OCI-M2 (cell line): ENCODE results near the gene CCR7.
"Not testable (repeated sequence)": the region's sequence is repeated elsewhere in the genome, so short reads cannot be mapped to it uniquely, and the experiment has no call there.

Experiments used
- DNase-seq: peaks from one replicate; lab custom pipeline; 2025; ENCODE audit not compliant: unreplicated experiment; lab: John Stamatoyannopoulos, UW

Gene CCR7

DNA sequence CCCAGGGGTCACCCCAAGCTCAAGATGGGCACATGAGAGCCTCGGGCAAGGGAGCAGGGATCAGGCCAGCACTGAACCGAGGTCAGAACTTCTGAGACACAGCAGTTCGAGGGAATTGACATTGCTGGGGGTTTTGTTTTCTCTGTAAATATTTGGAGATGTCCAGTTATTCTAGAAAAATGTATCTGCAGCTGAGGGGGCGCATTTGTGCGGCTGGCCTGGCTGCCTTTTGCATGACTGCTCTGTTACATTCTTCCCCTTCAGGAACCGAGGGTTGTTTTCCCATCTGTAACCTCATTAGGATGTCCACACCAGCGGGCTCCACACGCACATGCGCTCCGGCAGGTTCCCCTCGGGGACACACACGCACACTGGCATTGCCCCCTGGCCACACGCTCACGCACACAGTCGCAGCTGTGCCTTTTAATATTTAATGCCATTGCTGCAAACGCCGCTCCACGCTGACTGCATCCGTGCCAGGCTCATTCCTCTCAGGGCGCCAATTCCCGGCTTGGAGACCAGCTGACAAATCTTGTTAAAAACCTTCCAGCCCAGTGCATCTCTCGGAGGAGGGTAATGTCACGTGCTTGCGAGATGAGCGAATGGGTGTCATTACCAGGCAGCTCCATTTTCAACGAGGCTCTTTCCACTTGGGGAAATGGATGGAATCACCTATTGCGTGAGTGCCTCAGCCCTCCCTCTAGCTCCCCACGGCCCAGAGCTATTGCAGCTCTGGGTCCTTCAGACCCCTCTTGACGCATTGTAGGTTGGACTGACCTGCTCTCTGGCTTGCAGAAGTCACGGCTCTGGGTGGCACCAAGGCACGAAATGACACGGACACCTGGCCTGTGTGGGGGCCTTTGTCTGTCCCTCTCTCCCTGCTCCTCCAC lies 13.1 kb downstream of the CCR7 start:
- no peak for DNase-seq

DNA sequence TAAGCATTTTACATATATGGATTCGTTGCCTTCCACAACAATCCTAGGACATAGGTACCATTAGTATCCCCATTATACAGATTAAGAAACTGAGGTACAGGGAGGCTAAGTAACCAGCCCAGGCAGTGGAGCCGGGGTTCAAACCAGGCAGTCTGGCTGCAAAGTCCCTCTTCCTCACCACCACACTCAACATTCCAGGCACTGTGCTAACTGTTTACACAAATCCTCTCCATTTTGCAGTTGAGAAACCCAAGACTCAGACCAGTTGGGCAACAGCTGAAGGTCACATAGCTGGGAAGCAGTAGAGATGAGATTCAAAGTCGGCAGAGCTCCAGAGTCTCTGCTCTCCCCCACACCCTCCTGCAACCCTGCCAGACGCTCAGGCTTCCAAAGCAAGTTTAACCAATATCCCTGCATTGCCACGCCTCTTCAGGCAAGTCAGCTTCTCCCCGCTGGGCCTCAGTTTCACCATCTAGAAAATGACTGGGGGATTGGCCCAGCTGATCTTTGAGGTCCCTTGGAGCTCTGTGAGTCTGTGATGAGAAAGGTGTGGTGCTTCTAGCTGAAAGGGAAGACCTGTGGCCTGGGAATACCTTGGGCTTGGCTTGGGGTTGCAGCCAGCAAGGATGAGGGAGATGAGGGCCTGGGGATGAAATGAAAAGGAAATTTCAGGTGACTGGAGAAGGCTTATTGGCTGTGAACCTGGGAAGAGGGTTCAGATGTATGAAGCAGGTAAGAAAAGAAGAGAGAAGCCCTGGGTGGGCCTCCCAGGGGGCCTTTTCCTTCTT lies 14.0 kb downstream of the CCR7 start:
- DNase-seq: no peak

DNA sequence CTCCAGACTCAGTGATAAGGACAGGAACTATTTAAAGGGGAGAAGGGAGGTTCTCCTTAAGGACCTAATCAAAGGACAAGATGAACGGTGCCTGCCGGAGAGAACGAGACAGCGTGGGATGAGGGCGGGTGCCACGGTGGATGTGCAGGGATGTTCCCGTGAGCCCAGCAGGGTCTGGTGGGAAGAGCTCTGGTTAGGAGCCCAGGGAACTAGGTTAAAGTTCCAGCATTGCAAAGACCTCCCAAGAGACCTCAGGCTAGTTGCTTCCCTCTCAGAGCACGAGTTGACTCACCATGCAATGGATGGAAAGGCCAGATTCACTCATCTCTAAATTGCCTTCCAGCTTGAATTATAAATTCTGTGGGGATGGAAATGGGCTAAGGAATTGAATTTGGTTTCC lies 14.7 kb downstream of the CCR7 start:
- DNase-seq: no peak

DNA sequence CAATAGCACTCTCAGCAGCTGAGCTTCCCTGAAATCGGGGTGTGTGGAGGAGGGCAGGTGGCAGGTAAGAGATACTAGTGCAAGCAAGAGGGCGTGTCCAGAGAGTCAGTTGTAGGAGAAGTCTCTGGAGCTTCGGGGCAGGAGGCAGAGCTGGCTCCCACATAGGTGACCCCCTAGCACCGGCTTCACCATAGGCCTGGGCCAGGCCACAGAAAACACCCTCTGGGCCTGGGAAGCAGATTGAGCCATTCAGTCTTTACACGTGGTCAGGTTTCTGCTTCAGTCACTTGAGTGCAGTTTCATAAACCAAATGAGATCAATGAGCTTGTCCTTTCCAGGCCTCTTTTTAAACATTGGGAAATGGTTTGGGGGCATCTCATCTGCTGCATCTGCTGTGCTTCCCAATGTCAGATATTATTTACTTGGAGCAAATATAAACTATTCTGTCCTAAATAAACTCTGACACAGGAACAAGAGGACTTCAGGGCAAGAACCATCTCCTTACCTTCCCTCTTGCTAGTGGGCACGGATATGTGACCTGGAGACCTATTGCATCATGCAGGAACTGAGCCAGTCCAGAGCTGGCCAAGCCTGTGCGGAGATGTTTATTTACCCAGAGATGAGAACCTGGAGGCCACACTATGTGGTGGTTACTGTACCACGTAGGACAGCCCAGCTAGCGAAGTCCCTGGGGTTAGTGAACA lies 16.1 kb downstream of the CCR7 start:
- no peak for DNase-seq

DNA sequence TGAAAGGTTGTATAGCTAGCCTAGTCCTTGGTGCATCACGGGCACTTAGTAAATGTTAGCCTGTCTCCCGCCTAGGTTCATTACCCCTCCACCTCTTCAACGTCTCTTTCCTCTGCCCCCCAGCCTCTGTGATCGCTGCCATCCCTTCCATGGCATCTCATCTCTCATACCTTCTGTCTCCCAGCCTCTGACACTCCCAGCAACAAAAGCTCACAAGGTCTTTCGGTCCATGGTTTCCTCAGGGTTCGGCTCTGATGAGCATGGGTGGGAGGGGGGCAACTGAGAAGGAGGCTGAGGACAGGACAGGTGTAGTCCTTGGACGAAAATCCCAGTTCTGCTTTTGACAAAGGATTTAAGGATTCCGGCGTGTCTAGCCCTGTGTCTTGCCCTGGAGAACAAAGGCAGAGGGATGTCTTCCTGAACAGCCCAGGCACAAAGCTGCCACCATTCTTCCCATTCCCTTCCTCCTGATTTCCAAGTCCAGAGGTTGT lies 16.7 kb downstream of the CCR7 start:
- DNase-seq: no peak

DNA sequence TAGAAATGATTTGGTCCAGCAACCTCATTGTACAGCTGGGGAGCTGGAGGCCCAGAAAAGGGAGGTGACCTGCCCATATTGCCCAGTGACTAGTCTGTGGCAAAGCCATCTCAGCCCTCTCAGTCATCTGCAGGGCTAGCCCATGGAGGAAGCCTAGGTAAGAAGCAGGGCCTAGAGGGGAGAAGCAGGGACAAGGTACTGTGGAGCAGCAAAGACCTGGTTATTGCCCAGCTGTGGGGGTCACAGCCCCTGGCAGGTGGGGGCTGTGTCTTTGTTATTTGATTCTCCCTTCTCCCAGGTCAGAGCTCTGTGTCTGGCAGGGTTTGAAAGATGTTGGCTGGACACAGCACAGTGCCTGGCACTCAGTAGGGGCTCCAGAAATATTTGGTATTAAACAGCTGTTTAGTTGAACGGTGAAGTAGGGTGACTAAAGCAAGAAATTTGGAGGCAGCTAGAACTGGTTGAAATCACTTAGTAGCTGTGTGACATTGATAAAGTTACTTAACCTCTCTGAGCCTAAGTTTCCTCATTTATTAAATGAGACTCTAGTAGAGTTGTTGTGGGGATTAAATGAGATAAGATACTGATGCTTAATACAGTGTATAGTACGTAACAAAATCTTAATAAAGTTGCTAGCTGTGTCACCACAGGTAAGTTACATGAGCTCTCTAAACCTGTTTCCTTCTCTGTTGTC lies 17.3 kb downstream of the CCR7 start:
- DNase-seq: no peak

DNA sequence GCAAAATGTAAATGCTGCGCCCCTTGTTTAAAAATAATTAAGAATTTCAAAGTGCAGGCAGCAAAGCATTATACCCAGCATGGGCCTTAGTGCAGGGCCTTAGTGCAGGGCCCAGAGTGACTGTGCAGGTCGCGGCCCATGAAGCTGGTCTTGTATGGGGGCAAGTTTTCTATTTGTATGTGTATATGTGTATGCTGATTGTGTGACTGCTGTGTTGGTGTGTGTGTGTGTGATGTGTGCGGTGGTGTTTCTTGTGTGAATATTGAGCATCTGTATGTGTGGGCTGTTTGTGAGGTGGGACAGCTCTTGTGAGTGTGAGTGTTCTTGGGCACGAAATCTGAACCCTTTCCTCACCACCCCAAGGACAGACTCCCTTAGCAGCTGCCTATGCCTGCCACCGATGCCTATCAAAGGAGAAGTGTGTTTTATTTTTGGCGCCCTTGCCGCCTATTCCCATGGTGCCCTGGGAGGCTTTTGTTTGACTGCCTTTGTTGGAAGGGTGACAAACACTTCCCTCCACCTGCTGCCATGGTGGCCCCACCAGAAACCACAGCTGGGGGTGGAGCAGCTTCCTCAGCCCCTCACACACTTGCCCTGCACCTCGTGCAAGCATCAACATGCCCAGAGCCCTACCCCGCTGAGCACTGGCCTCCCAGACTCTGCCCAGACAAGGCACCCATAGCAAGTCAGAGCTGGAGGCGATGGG lies 18.0 kb downstream of the CCR7 start:
- no peak for DNase-seq

DNA sequence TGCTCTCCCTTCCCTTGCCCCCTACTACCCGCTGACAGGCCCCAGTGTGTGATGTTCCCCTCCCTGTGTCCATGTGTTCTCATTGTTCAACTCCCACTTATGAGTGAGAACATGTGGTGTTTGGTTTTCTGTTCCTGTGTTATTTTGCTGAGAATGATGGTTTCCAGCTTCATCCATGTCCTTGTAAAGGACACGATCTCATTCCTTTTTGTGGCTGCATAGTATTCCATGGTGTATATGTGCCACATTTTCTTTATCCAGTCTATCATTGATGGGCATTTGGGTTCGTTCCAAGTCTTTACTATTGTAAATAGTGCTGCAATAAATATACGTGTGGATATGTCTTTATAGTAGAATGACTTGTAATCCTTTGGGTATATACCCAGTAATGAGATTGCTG lies 18.8 kb downstream of the CCR7 start:
- DNase-seq: not testable (repeated sequence)

DNA sequence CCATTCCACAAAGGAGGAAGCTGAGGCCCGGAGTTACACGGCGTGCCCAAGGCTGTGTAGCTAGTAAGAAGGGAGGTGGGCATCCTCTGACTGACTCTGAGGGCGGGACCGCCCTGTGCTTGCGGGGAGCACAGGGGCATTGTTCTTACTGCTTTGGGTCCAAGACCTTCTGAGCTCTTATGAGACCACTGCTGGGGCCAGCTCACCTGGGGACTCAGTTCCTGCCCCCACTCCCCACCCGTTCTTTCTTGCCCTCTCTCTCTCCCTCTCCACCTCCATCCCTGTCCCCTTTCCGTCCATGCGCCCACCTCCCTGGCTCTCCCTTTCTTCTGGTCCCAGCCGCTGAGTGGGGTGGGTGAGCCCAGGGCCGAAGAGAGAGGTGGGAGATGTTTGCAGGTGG lies 19.6 kb downstream of the CCR7 start:
- no peak for DNase-seq

DNA sequence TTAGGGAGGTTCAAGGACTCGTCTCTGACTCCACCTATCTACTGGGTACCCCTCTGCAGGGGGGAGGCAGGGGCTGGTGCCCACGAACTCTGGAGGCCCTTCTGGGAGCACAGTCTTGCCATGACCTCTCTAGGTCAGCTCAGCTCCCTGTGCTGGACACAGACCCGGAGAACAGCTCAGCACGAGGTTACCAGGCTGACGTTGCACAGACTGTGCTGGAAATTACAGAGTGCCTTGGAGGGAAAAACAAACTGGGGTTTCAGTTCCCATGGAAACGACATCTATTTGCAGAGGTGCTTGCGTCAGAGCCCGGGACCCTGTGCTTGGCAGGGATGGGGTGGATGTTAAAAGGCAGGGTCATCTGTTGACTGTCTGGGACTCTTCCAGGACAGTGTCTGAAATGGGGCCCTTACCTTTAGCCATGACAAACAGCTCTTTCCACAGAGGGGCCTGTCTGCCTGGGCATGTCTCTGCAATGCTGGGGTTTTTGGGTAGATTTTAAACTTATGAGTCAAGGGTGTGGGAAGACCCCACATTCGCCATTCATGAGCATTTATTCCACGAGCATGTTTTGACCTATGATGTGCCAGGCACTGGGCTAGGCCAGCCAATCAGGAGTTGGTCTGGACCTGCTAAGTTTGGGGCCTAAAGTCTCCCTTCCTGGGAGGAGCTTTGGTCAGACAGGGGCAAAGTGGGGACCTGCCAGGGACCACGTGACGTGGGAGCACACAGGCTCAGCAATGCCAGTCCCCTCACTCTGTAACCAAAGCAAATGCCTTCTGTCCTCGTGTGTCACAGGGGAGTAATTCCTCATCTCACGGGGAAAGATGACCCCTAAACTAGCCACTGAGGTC lies 22.5 kb downstream of the CCR7 start:
- DNase-seq: no peak

DNA sequence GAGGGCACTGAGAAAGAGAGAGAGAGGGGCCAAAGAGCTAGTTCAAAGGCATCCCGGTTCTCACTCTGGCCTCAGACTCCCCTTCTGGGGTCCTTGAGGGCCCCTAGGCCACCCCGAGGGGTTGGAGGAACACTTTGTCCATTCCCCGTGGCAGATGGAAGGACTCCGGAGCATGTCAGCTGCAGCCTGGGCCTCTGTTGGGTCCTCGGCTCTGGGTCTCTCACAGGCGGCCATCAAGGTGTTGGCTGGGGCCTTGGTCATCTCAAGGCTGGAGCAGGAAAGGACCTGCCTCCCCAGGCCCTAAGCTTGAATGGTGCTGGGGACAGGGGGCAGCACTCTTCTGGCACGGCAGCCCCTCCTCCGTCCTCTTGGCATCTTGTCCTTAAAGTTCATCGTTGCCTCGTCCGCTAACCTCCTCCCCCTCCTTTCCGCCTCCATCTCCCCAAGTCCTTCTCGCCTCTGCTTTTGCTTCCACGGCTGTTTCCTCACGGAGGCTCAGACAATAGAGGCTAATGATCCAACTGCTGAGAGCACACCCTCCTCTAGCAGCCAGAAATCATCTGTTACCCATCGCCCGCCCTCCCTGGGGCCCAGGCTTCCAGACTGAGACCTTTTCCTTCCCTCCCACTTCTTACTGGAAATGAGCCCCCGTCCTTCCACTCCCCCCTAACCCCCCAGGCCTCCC lies 23.3 kb downstream of the CCR7 start:
- DNase-seq: no peak

DNA sequence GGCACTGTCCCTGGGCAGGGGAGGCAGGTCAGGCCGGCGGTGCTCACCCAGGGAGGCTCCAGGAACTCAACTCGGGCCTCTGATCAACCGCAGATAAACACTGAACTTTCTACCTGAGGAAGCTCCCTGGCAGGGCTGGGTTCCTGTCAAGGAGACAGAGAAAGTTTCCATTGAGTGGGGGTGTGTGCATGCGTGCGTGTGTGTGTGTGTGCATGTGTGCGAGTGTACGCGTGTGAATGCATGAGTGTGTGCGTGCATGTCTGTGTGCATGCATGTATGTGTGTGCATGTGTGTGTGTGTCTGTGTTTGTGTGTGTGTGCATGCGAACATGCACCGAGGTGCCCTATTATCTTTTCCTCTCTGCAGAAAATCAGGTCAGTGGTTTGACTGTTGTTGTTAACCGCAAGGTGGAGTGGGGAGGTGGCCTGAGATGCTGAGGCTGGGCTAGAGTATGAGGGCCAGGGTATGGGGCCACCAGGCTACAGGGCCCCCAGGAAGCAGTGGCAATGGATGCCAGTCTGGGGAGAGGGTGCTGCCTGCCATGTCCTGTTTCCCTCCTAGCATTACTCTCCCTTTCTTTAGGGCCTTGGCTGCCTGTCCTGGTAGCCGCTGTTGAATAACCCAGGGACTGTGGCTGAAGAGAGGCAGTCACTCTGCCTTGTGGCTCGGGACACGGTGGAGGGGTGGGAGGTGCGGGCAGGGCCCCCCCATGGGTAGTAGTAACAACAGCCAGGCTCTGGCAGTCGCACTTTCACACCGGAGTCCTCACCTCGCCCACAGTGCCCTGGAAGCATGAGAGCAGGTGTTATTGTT lies 24.0 kb downstream of the CCR7 start:
- no peak for DNase-seq

DNA sequence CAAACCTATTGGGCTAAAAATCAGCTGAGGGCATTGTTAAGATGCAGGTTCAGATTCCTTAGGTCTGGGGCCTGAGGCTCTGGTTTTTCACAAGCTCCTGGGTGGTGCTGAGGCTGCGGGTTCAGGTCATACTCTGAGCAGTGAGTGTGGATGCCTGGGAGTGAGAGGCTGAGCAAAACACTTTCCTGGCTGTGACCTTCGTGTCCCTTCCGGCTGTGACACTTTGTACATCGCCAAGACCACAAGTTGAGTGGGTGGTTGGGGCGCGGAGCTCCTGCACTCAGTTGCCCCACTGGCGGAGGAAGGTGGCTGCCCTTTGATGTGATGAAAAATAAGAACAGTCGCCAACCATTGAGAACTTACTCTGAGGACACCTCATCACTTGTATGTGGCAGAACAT lies 24.8 kb downstream of the CCR7 start:
- no peak for DNase-seq

DNA sequence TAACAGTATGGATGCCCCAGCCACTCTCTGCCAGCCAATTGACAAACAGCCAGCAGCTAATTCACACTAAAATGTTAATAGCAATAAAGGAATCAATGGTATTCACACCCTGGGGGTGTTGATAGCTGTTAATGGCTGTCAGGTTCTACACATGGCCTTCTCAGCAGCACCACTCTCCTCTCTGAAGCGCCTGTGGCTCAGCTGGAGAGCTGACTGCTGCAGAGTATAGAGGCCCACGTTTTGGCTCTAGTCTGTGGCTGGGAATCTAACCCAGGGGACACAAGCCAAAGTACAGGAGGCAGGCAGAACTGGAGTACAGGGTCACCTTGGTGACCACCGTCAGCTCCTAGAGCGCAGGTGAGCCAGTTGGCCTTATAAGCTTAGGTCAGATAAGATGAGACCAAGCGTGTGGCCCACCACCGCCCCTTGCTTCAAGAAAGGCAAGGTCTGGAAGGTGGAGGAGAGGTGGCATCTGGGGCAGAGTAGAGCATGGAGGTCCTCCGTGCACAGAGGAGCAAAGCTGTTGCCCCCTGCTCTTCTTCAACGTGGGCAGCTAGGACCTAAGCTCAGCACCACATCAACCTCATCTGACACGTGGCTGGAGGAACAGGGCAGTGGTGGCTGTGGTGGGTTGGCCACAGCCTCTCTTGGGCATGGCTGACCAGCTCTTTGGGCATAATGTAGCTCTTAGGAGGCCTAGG lies 25.4 kb downstream of the CCR7 start:
- no peak for DNase-seq

DNA sequence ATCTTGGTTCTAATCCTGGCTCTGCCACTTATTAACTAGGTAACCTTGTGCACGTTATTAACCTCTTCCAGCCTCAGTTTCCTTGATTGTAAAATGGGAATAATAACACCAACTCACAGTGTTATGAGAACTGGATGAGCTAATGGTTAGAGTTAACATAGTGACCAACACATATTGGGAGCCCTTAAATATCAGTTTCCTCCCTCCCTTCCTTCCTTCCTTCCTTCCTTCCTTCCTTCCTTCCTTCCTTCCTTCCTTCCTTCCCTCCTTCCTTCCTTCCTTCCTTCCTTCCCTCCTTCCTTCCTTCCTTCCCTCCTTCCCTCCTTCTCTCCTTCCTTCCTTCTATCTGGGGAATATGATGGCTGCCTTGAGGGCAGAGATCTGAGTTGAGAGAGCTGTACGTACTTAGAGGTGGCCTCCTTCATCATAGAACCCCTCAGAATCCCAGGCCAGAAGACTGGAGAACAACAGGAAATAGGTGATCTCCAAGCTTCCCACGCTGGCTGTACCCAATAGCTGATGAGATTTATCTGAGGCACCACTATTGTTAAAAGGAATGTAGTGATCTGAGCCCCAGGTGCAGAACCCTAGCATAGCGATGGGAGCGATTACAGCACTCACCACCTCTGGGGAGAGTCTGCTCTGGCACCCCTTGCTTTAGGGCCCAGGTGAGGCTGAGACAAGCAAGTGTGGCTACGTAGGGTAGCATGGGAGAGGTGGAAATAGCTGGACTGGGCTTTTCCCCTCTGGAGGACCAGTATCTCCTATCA lies 26.2 kb downstream of the CCR7 start:
- no peak for DNase-seq

DNA sequence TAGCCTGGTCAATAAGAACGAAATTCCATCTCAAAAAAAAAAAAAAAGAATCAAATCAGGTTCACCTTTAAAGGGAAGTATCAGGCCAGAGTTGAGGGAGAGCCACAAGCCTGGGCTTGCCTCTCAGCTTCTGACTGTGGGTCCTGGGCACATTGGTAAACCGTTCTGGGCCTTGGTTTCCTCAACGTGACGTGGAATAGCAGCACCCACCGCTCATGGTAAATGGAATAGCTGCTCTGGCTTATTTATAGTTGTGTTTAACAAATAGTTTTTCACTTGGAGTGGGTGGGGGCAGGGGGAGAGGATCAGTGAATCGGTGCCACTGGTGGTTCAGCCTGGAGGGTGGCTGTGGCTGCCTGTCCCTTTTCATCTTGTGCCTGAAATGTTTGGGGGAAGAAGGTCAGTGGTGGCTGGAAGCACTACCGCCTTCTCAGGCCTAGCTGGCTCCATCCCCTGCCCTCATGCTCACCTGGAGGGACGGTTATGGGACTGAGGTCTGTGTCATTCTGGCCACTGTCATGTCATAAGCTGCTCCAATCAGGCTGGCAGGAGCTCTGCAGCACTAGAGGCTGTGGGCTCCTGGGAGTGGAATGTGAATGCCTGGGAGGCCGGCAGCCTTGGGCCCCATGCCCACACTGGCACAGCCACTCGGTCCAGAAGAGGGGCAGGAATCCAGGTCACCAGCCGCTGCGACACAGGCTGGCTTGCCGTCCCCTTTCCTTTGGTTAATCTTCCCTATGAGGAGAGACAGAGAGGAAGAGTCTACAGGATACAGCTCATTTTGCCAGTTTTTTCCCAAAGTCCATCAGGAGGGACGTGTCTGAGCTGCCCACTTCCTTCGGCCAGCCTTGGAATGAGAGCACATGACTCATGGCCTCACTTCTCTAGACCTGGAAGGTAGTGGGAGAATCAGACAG lies 27.0 kb downstream of the CCR7 start:
- DNase-seq: no peak
